WTC11 (cell line): ENCODE data around the gene MAPKAPK3. TPM values are rescaled to one million over a fixed set of nuclear protein-coding genes. Genes with fewer than 3 reads are reported as not detected.

Experiments used
- AFF4 ChIP-seq: sonication (generic); formaldehyde crosslinking; IDR thresholded peaks from 2 replicates; pipeline ENCODE4 v1.8.1; 2023; ENCODE audit warnings: mild to moderate bottlenecking, missing genetic modification reagents, borderline replicate concordance
- ARID4B ChIP-seq: sonication (generic); formaldehyde crosslinking; IDR thresholded peaks from 2 replicates; pipeline ENCODE4 v1.8.0; 2023; ENCODE audit warnings: missing genetic modification reagents, mild to moderate bottlenecking, borderline replicate concordance
- CREM ChIP-seq: sonication (generic); formaldehyde crosslinking; IDR thresholded peaks from 2 replicates; pipeline ENCODE4 v1.8.1; 2022; ENCODE audit warnings: mild to moderate bottlenecking, missing genetic modification reagents, moderate library complexity
- EMX1 ChIP-seq: fragments of 250-450 bp; sonication (Bioruptor Pico); IDR thresholded peaks from 2 replicates; pipeline ENCODE4 v1.8.0; 2021; ENCODE audit warnings: mild to moderate bottlenecking
- GRHL2 ChIP-seq: fragments of 250-450 bp; sonication (Bioruptor Pico); IDR thresholded peaks from 2 replicates; pipeline ENCODE4 v1.8.0; 2022; ENCODE audit warnings: mild to moderate bottlenecking, moderate library complexity; ENCODE audit not compliant: insufficient replicate concordance, severe bottlenecking
- JAZF1 ChIP-seq: fragments of 250-450 bp; sonication (Bioruptor Pico); IDR thresholded peaks from 2 replicates; pipeline ENCODE4 v1.9.0; 2021; ENCODE audit warnings: moderate library complexity, mild to moderate bottlenecking, inconsistent platforms
- NFE2L1 ChIP-seq: sonication (generic); formaldehyde crosslinking; IDR thresholded peaks from 2 replicates; pipeline ENCODE4 v1.8.1; 2023; ENCODE audit warnings: missing genetic modification reagents
- NR3C1 ChIP-seq: sonication (generic); formaldehyde crosslinking; conservative IDR thresholded peaks from 2 replicates; pipeline ENCODE4 v1.8.1; 2023; ENCODE audit warnings: low read depth, mild to moderate bottlenecking, missing genetic modification reagents
- OVOL2 ChIP-seq: fragments of 250-450 bp; sonication (Bioruptor Pico); IDR thresholded peaks from 2 replicates; pipeline ENCODE4 v1.9.0; 2021; ENCODE audit warnings: mild to moderate bottlenecking, borderline replicate concordance
- PREB ChIP-seq: sonication (generic); formaldehyde crosslinking; IDR thresholded peaks from 2 replicates; pipeline ENCODE4 v1.8.1; 2022; ENCODE audit warnings: mild to moderate bottlenecking, missing genetic modification reagents, moderate library complexity, borderline replicate concordance
- SMAD3 ChIP-seq: sonication (generic); formaldehyde crosslinking; IDR thresholded peaks from 2 replicates; pipeline ENCODE4 v1.8.0; 2022; ENCODE audit warnings: missing genetic modification reagents, mild to moderate bottlenecking, borderline replicate concordance
- TEAD1 ChIP-seq: sonication (generic); formaldehyde crosslinking; IDR thresholded peaks from 2 replicates; pipeline ENCODE4 v1.8.0; 2022; ENCODE audit warnings: mild to moderate bottlenecking, missing genetic modification reagents
- USF1 ChIP-seq: sonication (generic); formaldehyde crosslinking; IDR thresholded peaks from 2 replicates; pipeline ENCODE4 v1.8.0; 2022; ENCODE audit warnings: mild to moderate bottlenecking, missing genetic modification reagents
- ZNF121 ChIP-seq: sonication (generic); formaldehyde crosslinking; IDR thresholded peaks from 2 replicates; pipeline ENCODE4 v1.8.0; 2023; ENCODE audit warnings: missing genetic modification reagents
- ZNF281 ChIP-seq: sonication (generic); formaldehyde crosslinking; IDR thresholded peaks from 2 replicates; pipeline ENCODE4 v1.8.0; 2023; ENCODE audit warnings: mild to moderate bottlenecking, missing genetic modification reagents
- ZNF423 ChIP-seq: fragments of 250-450 bp; sonication (Bioruptor Pico); IDR thresholded peaks from 2 replicates; pipeline ENCODE4 v2.1.2; 2022; ENCODE audit warnings: mild to moderate bottlenecking, moderate library complexity
- ZNF512 ChIP-seq: sonication (generic); formaldehyde crosslinking; IDR thresholded peaks from 2 replicates; pipeline ENCODE4 v1.8.1; 2022; ENCODE audit warnings: missing genetic modification reagents, borderline replicate concordance
- ZNF671 ChIP-seq: fragments of 250-450 bp; sonication (Bioruptor Pico); IDR thresholded peaks from 2 replicates; pipeline ENCODE4 v1.8.0; 2021; ENCODE audit warnings: mild to moderate bottlenecking
- total RNA-seq: library from RNA; stranded (reverse); gene quantifications from 3 replicates; pipeline ENCODE4 v1.2.3, GENCODE V29; 2021
- TF ChIP-seq, protein P1 (sequence below): sonication (generic); formaldehyde crosslinking; IDR thresholded peaks from 2 replicates; pipeline ENCODE4 v1.8.1; 2023; ENCODE audit warnings: mild to moderate bottlenecking, missing genetic modification reagents
- TF ChIP-seq, protein P2 (sequence below): fragments of 250-450 bp; sonication (Bioruptor Pico); IDR thresholded peaks from 2 replicates; pipeline ENCODE4 v2.1.2; 2022; ENCODE audit warnings: mild to moderate bottlenecking, moderate library complexity

Gene MAPKAPK3
- total RNA-seq, 1 experiment from 2014 or later = 60.2 TPM

GRCh38 chr3:50568947-50569749, 47.8 kb upstream of the MAPKAPK3 start, which contains the start of gene HEMK1 (continued):
- no peak for TF ChIP-seq AFF4 (CRISPR knock-in tag)
- TF ChIP-seq, protein P1, sequence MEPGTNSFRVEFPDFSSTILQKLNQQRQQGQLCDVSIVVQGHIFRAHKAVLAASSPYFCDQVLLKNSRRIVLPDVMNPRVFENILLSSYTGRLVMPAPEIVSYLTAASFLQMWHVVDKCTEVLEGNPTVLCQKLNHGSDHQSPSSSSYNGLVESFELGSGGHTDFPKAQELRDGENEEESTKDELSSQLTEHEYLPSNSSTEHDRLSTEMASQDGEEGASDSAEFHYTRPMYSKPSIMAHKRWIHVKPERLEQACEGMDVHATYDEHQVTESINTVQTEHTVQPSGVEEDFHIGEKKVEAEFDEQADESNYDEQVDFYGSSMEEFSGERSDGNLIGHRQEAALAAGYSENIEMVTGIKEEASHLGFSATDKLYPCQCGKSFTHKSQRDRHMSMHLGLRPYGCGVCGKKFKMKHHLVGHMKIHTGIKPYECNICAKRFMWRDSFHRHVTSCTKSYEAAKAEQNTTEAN = peak; percentile 44; the same call in 1 of the 2 replicates
- TF ChIP-seq TEAD1 = 0 out of 2 replicates have a peak, but pooled peaks have one; percentile 40
- TF ChIP-seq ZNF671 = no peak
- no peak for TF ChIP-seq JAZF1
- no peak for TF ChIP-seq OVOL2
- TF ChIP-seq GRHL2 (CRISPR knock-in tag) = no peak
- TF ChIP-seq PREB = no peak
- no peak for TF ChIP-seq ZNF281
- TF ChIP-seq SMAD3 = no peak
- TF ChIP-seq NR3C1 (CRISPR knock-in tag) = 0 out of 2 replicates have a peak, but pooled peaks have one; percentile 47
- TF ChIP-seq ARID4B (CRISPR knock-in tag) = 0 out of 2 replicates have a peak, but pooled peaks have one; percentile 69
- no peak for TF ChIP-seq EMX1 (CRISPR knock-in tag)
- peak; percentile 89 for TF ChIP-seq ZNF121 (CRISPR knock-in tag)
- TF ChIP-seq NFE2L1 (CRISPR knock-in tag) = no peak
- peak; percentile 42; the same call in 1 of the 2 replicates for TF ChIP-seq USF1
- peak; percentile 92 for TF ChIP-seq CREM (CRISPR knock-in tag)
- no peak for TF ChIP-seq ZNF512 (CRISPR knock-in tag)
- TF ChIP-seq, protein P2, sequence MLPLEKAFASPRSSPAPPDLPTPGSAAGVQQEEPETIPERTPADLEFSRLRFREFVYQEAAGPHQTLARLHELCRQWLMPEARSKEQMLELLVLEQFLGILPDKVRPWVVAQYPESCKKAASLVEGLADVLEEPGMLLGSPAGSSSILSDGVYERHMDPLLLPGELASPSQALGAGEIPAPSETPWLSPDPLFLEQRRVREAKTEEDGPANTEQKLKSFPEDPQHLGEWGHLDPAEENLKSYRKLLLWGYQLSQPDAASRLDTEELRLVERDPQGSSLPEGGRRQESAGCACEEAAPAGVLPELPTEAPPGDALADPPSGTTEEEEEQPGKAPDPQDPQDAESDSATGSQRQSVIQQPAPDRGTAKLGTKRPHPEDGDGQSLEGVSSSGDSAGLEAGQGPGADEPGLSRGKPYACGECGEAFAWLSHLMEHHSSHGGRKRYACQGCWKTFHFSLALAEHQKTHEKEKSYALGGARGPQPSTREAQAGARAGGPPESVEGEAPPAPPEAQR (CRISPR knock-in tag) = no peak
- TF ChIP-seq ZNF423 (CRISPR knock-in tag) = no peak
- TF ChIP-seq, all 79 proteins: peak for 15
